Astrocyte (in vitro differentiated cells and primary cell): ENCODE data around the gene STAU1. TPM values are rescaled to one million over a fixed set of nuclear protein-coding genes. Genes with fewer than 3 reads are reported as not detected.
"Not testable (repeated sequence)": the region's sequence is repeated elsewhere in the genome, so short reads cannot be mapped to it uniquely, and the experiment has no call there.

ENCODE experiments used
- DNase-seq: peaks from one replicate; pipeline ENCODE4 v3.0.0-alpha.2; 2010; ENCODE audit warnings: low read depth
- FAIRE-seq: peaks from 2 replicates; lab custom pipeline; 2011; peaks lifted over from hg19 to GRCh38; lab: Jason Lieb, UNC
- H2AFZ ChIP-seq: 2 replicates; pipeline ENCODE4 v1.6.0; 2012; ENCODE audit warnings: low read depth, low read length, inconsistent platforms
- H3K27ac ChIP-seq: 2 replicates; pipeline ENCODE4 v1.5.1; 2011; ENCODE audit warnings: low read depth, low read length, inconsistent platforms
- H3K27me3 ChIP-seq: 2 replicates; pipeline ENCODE4 v1.6.0; 2011; ENCODE audit warnings: low read length, inconsistent platforms; ENCODE audit not compliant: insufficient read depth
- H3K36me3 ChIP-seq: 2 replicates; pipeline ENCODE4 v1.5.1; 2011; ENCODE audit warnings: low read length, inconsistent platforms; ENCODE audit not compliant: insufficient read depth
- H3K4me1 ChIP-seq: 2 replicates; pipeline ENCODE4 v1.5.1; 2011; ENCODE audit warnings: low read length, inconsistent platforms; ENCODE audit not compliant: insufficient read depth
- H3K4me2 ChIP-seq: 2 replicates; pipeline ENCODE4 v1.6.0; 2012; ENCODE audit warnings: low read length, inconsistent platforms
- H3K4me3 ChIP-seq: 2 replicates; pipeline ENCODE4 v1.5.1; 2011; ENCODE audit warnings: low read depth, mild to moderate bottlenecking, low read length, inconsistent platforms; ENCODE audit not compliant: insufficient read depth
- H3K79me2 ChIP-seq: 2 replicates; pipeline ENCODE4 v1.6.0; 2012; ENCODE audit warnings: mild to moderate bottlenecking, low read length, inconsistent platforms; ENCODE audit not compliant: insufficient read depth
- H3K9ac ChIP-seq: 2 replicates; pipeline ENCODE4 v1.6.0; 2012; ENCODE audit warnings: mild to moderate bottlenecking, low read length, inconsistent platforms
- H3K9me3 ChIP-seq: 2 replicates; pipeline ENCODE4 v1.5.1; 2012; ENCODE audit warnings: low read depth, mild to moderate bottlenecking, low read length, inconsistent platforms; ENCODE audit not compliant: insufficient read depth
- H4K20me1 ChIP-seq: 2 replicates; pipeline ENCODE4 v1.6.0; 2012; ENCODE audit warnings: low read length, inconsistent platforms; ENCODE audit not compliant: insufficient read depth
- H3K27ac Mint-ChIP-seq: one replicate; pipeline ENCODE4 v1.8.0; 2021; ENCODE audit warnings: mild to moderate bottlenecking, mixed read lengths; ENCODE audit not compliant: unreplicated experiment
- H3K27me3 Mint-ChIP-seq: one replicate; pipeline ENCODE4 v1.8.0; 2021; ENCODE audit warnings: low read depth, mixed read lengths; ENCODE audit not compliant: unreplicated experiment
- H3K36me3 Mint-ChIP-seq: one replicate; pipeline ENCODE4 v1.8.0; 2021; ENCODE audit warnings: low read depth, mixed read lengths; ENCODE audit not compliant: unreplicated experiment
- H3K4me1 Mint-ChIP-seq: one replicate; pipeline ENCODE4 v1.8.0; 2021; ENCODE audit warnings: low read depth, mixed read lengths; ENCODE audit not compliant: unreplicated experiment
- H3K4me3 Mint-ChIP-seq: one replicate; pipeline ENCODE4 v1.8.0; 2021; ENCODE audit warnings: mild to moderate bottlenecking, moderate library complexity, mixed read lengths; ENCODE audit not compliant: unreplicated experiment
- H3K9me3 Mint-ChIP-seq: one replicate; pipeline ENCODE4 v1.8.0; 2021; ENCODE audit warnings: mild to moderate bottlenecking, mixed read lengths; ENCODE audit not compliant: unreplicated experiment
- EZH2 ChIP-seq: IDR thresholded peaks from 2 replicates; pipeline ENCODE4 v1.6.1; 2012; ENCODE audit warnings: mild to moderate bottlenecking, low read length, inconsistent platforms; ENCODE audit not compliant: insufficient read depth
- total RNA-seq: library from RNA; stranded (reverse); gene quantifications from 2 replicates; pipeline ENCODE4 v1.2.1, GENCODE V29; 2021
- TF ChIP-seq, protein P1 (sequence below): IDR thresholded peaks from 2 replicates; pipeline ENCODE4 v1.5.1; 2011; ENCODE audit warnings: low read depth, mild to moderate bottlenecking, inconsistent platforms, low read length, moderate library complexity; ENCODE audit not compliant: insufficient read depth

Gene STAU1
- total RNA-seq, 1 donor from 2014 or later = 98.0 TPM

DNA sequence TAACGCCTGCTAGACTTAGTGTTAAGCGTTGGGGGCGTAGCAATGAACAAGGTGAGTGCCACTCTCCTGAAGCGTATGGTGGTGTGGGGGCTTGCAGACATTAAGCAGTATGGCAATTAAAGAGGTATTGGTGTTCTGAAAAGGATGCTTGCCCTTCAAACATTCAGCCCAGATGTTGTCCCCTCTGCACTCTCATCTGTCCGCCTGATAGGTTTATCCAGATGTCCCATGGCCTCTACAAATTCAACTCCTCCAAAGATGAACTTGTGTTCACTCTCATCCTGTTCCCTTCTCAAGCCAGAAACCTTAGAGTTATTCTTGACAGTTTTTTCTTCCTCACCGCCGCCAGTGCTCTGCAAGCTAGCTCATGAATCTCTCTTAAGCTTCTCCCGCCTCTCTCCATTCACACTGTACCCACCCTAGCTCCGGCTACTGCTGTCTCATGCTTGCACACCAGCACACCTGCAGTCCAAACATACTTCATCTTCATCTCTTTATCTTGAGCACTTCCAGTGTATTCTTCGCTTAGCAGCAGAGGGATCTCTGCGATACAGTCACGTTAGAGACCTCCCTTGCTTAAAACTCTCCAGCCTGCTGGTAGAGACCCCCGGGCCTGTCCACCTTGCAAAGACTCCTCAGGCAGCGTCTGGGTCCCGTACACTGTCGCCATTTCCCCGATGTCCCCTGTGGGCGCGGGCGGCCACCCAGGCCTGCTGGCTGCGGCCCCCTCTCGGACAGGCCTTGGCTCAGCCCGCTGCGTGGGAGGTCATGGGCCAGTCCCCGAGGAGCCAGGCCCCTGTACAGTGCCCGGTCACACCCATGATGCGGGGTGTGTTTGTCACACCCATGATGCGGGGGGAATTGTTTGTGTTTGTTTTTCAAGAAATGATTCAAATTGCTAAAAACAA lies 32.0 kb upstream of the STAU1 start:
- Histone ChIP-seq H3K4me1 (peaks cover 12% of the 10 kb centered on the region), H2AFZ (peak overlapping the region; percentile 80), H3K9me3 (no peaks in the 10 kb centered on the region), H3K4me3 (peak overlapping the region; percentile 97), H3K4me2 (peak overlapping the region; percentile 92), H3K9ac (peak overlapping the region; percentile 92), H3K27ac (peak overlapping the region; percentile 73), H3K36me3 (peaks cover 20% of the 10 kb centered on the region), H3K79me2 (peaks cover 21% of the 10 kb centered on the region), H3K27me3 (peaks cover 2% of the 10 kb centered on the region), H4K20me1 (peaks cover 9% of the 10 kb centered on the region)
- TF ChIP-seq EZH2 = no peak
- Mint-ChIP-seq H3K9me3 (no peaks in the 10 kb centered on the region), H3K4me3 (peak overlapping the region; percentile 98), H3K4me1 (peaks cover 18% of the 10 kb centered on the region), H3K36me3 (peaks cover 18% of the 10 kb centered on the region), H3K27me3 (no peaks in the 10 kb centered on the region), H3K27ac (peak overlapping the region; percentile 99)
- FAIRE-seq (no peak), DNase-seq (no peak)

DNA sequence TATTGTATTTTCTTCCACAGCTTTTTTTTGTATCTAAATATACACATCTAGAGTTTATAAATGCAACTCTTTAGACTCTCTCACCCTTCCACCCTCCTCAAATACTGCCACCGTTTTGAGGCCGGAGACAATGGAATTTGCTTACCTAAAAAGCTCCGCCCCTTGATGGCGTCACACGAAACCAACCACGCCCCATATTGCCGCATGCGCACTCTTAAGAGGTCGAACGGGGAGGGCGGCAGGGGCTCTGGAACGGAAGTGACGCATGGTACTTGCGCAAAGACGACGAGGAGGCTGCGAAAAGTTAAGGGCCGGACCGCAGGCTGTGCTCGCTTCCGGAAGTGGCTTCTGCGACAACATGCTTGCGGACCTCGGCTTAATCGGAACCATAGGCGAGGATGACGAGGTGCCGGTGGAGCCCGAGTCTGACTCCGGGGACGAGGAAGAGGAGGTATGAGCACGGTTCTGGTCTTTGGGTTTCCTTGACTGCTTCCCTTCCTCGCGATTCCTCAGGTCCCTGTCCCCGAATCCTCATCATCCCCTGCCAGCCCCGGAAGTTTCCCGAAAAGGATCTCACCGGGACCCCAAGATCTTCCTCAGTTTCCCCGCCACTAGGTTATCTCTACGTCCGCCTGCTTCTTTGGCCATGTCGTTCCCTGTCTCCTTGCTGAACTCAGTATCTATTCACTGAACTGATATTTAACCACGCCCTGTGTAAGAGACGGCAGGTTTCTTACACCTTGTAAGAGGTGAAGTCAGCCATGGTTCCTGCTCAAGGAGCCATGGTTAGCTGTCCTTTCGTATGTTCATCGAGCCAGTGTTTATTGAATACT lies 31.2 kb upstream of the STAU1 start, which contains the start of gene DDX27:
TSS of gene DDX27 (plus strand) at position 326 of the 833 bp plus-strand sequence. CDS start at position 359, 33 bp downstream.
- Histone ChIP-seq H3K27me3 (peaks cover 2% of the 10 kb centered on the region), H3K9me3 (no peaks in the 10 kb centered on the region), H3K4me3 (peak within 1 kb of the TSS; percentile 97), H3K4me1 (peaks cover 12% of the 10 kb centered on the region), H3K79me2 (peaks cover 21% of the 10 kb centered on the region), H3K9ac (peak within 1 kb of the TSS; percentile 92), H3K4me2 (peak within 1 kb of the TSS; percentile 92), H3K27ac (peak within 1 kb of the TSS; percentile 73), H3K36me3 (peaks cover 13% of the 10 kb centered on the region), H2AFZ (peak within 1 kb of the TSS; percentile 80), H4K20me1 (peaks cover 9% of the 10 kb centered on the region)
- TF ChIP-seq, protein P1, sequence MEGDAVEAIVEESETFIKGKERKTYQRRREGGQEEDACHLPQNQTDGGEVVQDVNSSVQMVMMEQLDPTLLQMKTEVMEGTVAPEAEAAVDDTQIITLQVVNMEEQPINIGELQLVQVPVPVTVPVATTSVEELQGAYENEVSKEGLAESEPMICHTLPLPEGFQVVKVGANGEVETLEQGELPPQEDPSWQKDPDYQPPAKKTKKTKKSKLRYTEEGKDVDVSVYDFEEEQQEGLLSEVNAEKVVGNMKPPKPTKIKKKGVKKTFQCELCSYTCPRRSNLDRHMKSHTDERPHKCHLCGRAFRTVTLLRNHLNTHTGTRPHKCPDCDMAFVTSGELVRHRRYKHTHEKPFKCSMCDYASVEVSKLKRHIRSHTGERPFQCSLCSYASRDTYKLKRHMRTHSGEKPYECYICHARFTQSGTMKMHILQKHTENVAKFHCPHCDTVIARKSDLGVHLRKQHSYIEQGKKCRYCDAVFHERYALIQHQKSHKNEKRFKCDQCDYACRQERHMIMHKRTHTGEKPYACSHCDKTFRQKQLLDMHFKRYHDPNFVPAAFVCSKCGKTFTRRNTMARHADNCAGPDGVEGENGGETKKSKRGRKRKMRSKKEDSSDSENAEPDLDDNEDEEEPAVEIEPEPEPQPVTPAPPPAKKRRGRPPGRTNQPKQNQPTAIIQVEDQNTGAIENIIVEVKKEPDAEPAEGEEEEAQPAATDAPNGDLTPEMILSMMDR = no peak
- Mint-ChIP-seq H3K4me3 (peak within 1 kb of the TSS; percentile 98), H3K27me3 (no peaks in the 10 kb centered on the region), H3K36me3 (peaks cover 11% of the 10 kb centered on the region), H3K4me1 (peaks cover 18% of the 10 kb centered on the region), H3K9me3 (no peaks in the 10 kb centered on the region), H3K27ac (peak within 1 kb of the TSS; percentile 99)
- FAIRE-seq (peak; percentile 41), DNase-seq (peak; percentile 95)

DNA sequence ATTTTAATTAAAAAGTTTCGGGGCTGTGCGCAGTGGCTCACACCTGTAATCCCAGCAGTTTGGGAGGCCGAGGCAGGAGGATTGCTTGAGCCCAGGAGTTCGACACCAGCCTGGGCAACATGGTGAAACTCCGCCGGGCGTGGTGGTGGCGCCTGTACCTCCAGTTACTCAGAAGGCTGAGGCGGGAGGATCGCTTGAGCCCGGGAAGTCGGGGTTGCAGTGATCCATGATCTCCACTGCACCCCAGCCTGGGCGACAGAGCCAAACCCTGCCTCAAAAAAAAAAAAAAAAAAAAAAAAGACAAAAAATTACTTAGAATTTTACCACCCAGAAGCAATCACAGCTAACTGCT lies 30.6 kb upstream of the STAU1 start:
- not testable (repeated sequence) for H3K36me3 ChIP-seq, H3K27me3 Mint-ChIP-seq, H3K9me3 ChIP-seq, H2AFZ ChIP-seq, H3K36me3 Mint-ChIP-seq, H4K20me1 ChIP-seq, H3K27me3 ChIP-seq, H3K9me3 Mint-ChIP-seq, FAIRE-seq, DNase-seq
- Histone ChIP-seq H3K4me1 (peaks cover 12% of the 10 kb centered on the region), H3K9ac (peak overlapping the region; percentile 92), H3K4me3 (peak overlapping the region; percentile 97), H3K79me2 (peaks cover 21% of the 10 kb centered on the region), H3K27ac (peak overlapping the region; percentile 73), H3K4me2 (peak overlapping the region; percentile 92)
- H3K4me1 Mint-ChIP-seq = peaks cover 18% of the 10 kb centered on the region
- peak overlapping the region; percentile 98 for H3K4me3 Mint-ChIP-seq
- H3K27ac Mint-ChIP-seq = peak overlapping the region; percentile 99
